Kidney (tissue), 22 donors: ENCODE data around the gene MRAP2. TPM values are rescaled to one million over a fixed set of nuclear protein-coding genes. Genes with fewer than 3 reads are reported as not detected.

Source experiments
- DNase-seq, 5 donors: peaks; one replicate each; pipeline ENCODE4 v3.0.0-alpha.2; 2013 to 2020
- FAIRE-seq: peaks from 2 replicates; lab custom pipeline; 2012; peaks lifted over from hg19 to GRCh38; lab: Jason Lieb, UNC
- H3K27ac ChIP-seq, 2 donors: one replicate each; pipeline ENCODE4 v1.7.0; 2013; ENCODE audit warnings: low read depth in 2 of 2, low read length in 2 of 2, inconsistent platforms in 1 of 2
- H3K27me3 ChIP-seq: one replicate; pipeline ENCODE4 v1.7.1; 2013; ENCODE audit warnings: low read length, inconsistent platforms; ENCODE audit not compliant: control insufficient read depth, insufficient read depth
- H3K36me3 ChIP-seq, 3 donors: one replicate each; pipeline versions ENCODE4 v1.7.0 to v1.7.1; 2013; ENCODE audit warnings: low read length in 3 of 3, control low read depth in 1 of 3, inconsistent platforms in 1 of 3; ENCODE audit not compliant: insufficient read depth in 3 of 3, control insufficient read depth in 2 of 3
- H3K4me1 ChIP-seq, 3 donors: one replicate each; pipeline versions ENCODE4 v1.7.0 to v1.7.1; 2013; ENCODE audit warnings: low read length in 3 of 3, inconsistent platforms in 1 of 3, low read depth in 1 of 3; ENCODE audit not compliant: control insufficient read depth in 2 of 3, insufficient read depth in 2 of 3
- H3K4me3 ChIP-seq, 3 donors: one replicate each; pipeline versions ENCODE4 v1.7.0 to v1.8.1; 2013; ENCODE audit warnings: low read length in 3 of 3, control low read depth in 1 of 3, inconsistent platforms in 1 of 3
- H3K9ac ChIP-seq, 3 donors: one replicate each; pipeline versions ENCODE4 v1.7.0 to v1.7.1; 2013; ENCODE audit warnings: low read length in 3 of 3, control low read depth in 1 of 3, inconsistent platforms in 1 of 3
- H3K9me3 ChIP-seq, 3 donors: one replicate each; pipeline versions ENCODE4 v1.7.0 to v1.7.1; 2013; ENCODE audit warnings: low read length in 3 of 3, control low read depth in 1 of 3, inconsistent platforms in 1 of 3; ENCODE audit not compliant: control insufficient read depth in 2 of 3, insufficient read depth in 1 of 3
- intact Hi-C: fragments of 100-400 bp; cut with DNase I; formaldehyde crosslinking; loops from one replicate; pipeline ENCODE4 v1.11.1; 2022
- long read RNA-seq, 10 donors: library from polyadenylated mRNA in 1 of 10; unstranded in 1 of 10; transcript quantifications; one replicate each; pipeline ENCODE4 v2.0.0 and lab custom pipeline, GENCODE V29; 2021 to 2026
- polyA plus RNA-seq: library from polyadenylated mRNA; stranded (reverse); fragments of 350-450 nt; fragmentation: Illumina TruSeq; extraction: RNeasy Lipid Tissue Mini Kit (QIAGEN cat#74804); gene quantifications from one replicate; pipeline ENCODE4 v1.2.3, GENCODE V29; 2014; ENCODE audit warnings: low read depth, low replicate concordance; ENCODE audit not compliant: insufficient read depth
- total RNA-seq: library from RNA; stranded (reverse); fragmentation: NEBNext Ultra II Directional; extraction: Animal tissue kit (Norgen Biotek cat#: 25700); gene quantifications from one replicate; pipeline ENCODE4 v1.2.1, GENCODE V29; 2021
- TF ChIP-seq, protein P1 (sequence below): IDR thresholded peaks from 3 replicates; pipeline ENCODE4 v1.5.1; 2012; ENCODE audit warnings: mild to moderate bottlenecking, moderate library complexity, borderline replicate concordance; ENCODE audit not compliant: insufficient read depth; ENCODE audit errors: extremely low read depth
- donor health status: control.
- donor health status: control.
- donor health status: control.
- donor health status: control.
- donor health status: control.
- donor health status: DM: yes; HTN: yes; CAD: no.
- donor health status: Normal renal cell carcinoma (clear cell type).

The MRAP2 gene, protein sequence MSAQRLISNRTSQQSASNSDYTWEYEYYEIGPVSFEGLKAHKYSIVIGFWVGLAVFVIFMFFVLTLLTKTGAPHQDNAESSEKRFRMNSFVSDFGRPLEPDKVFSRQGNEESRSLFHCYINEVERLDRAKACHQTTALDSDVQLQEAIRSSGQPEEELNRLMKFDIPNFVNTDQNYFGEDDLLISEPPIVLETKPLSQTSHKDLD
- total RNA-seq (5.0 TPM), polyA plus RNA-seq (4.2 TPM)
- long read RNA-seq, donor 1, partial matches to known transcripts, result 0 of 2 reads
- long read RNA-seq, donor 1, other reads (novel, unspliced or antisense), result 0 of 2 reads
- long read RNA-seq, donor 2, partial matches to known transcripts, result 0 of 1 reads
- long read RNA-seq, donor 2, other reads (novel, unspliced or antisense), result 0 of 1 reads
- long read RNA-seq, donor 3, result 0 reads
- long read RNA-seq, donor 4, result 0 reads
- long read RNA-seq, donor 5, result 0 reads
- long read RNA-seq, donor 6, result 0 reads
- long read RNA-seq, donor 7, transcript MRAP2-201 (4 exons, 2,153 nt), result major isoform, 5 of 6 reads
- long read RNA-seq, donor 7, partial matches to known transcripts, result 0 of 6 reads
- long read RNA-seq, donor 7, other reads (novel, unspliced or antisense), result 1 of 6 reads
- long read RNA-seq, donor 8, result 0 reads
- long read RNA-seq, donor 9, result 0 reads
- long read RNA-seq, donor 10, result 0 reads

DNA sequence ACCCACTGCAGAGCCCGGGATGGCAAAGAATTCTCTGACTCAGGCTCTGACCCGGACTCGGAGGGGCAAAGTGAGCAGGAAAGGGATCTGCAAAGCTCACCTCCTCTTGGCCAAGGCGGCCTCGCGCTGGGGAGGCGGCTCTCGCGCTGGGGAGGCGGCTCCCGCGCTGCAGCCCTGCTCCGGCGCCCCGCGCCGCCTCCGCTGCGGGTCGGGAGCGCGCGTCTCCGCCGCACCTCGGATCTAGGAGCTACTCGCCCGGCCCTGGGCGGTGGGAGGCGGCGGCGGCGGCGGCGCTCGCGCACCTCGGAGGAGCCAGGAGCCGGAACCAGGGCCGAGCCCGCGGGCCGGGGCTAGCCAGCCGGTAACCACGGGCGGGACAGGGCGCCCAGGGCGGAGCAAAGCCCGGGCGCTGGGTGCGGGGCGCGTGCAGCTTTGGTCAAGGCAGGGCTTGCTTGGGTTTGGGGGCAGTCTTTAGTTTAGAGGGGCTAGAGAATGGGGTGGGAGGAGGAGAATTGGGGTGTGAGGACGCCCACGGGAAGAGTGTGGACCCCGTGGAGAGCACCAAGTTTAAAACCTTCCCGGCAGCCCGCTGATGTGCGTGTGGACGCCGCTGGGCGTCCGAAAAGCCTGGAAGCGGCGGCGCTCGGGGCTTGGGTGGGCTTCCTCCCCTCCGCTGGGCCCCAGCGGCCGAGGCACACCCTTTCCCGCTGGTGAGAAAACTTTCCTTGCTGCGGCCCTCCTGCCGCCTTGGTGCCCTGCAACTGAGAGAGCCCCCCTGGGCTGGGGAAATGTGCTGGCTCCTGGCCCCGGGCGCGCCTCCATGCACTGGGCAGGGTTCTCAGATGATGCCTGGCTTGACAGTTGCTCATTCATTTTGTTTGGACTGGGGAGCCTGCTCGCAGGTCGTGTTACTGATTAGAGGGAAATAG lies at the start of gene MRAP2:
Gene MRAP2 (plus strand): TSS at position 250 of the 929 bp plus-strand sequence. CDS start 21,547 bp downstream, outside the sequence.
- H3K4me3 ChIP-seq, result peak within 1 kb of the TSS; percentile 44 to 61 (median 54)
- TF ChIP-seq, protein P1, sequence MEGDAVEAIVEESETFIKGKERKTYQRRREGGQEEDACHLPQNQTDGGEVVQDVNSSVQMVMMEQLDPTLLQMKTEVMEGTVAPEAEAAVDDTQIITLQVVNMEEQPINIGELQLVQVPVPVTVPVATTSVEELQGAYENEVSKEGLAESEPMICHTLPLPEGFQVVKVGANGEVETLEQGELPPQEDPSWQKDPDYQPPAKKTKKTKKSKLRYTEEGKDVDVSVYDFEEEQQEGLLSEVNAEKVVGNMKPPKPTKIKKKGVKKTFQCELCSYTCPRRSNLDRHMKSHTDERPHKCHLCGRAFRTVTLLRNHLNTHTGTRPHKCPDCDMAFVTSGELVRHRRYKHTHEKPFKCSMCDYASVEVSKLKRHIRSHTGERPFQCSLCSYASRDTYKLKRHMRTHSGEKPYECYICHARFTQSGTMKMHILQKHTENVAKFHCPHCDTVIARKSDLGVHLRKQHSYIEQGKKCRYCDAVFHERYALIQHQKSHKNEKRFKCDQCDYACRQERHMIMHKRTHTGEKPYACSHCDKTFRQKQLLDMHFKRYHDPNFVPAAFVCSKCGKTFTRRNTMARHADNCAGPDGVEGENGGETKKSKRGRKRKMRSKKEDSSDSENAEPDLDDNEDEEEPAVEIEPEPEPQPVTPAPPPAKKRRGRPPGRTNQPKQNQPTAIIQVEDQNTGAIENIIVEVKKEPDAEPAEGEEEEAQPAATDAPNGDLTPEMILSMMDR, result no peak
- no peaks in the 10 kb centered on the region for H3K27me3 ChIP-seq
- FAIRE-seq (no peak), DNase-seq (peak; percentile 59 to 79 (median 66))
- peaks cover 0 to 3% (median 0%) of the 10 kb centered on the region in 3 donors for H3K4me1 ChIP-seq
- no peaks in the 10 kb centered on the region for H3K36me3 ChIP-seq
- H3K27ac ChIP-seq, result no peak within 1 kb of the TSS
- peak within 1 kb of the TSS in 1 of 3 donors; percentile 22 for H3K9ac ChIP-seq
- intact Hi-C loops, result no loop called here
- H3K9me3 ChIP-seq, result no peaks in the 10 kb centered on the region

DNA sequence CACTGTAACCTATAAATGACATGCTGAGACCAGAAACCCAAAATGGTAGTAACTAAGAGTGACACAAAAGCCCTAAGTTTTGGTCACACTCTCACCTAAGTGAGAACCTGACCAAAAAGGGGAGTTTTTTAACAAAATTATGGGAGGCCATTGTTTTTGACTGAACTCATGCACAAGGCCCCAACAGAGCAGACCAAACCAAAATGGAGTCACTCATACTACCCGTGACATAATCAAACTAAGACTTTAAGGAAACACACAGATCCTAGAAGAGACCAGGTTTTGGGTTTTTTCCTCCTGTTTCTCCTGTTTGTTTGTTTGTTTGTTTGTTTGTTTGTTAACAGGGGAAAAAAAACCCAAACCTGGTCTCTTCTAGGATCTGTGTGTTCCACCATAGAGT lies 49.2 kb upstream of the MRAP2 start:
- Histone ChIP-seq H3K4me3 (no peak overlapping the region), H3K4me1 (no peaks in the 10 kb centered on the region), H3K27me3 (no peaks in the 10 kb centered on the region), H3K27ac (no peak overlapping the region), H3K9ac (no peak overlapping the region), H3K9me3 (no peaks in the 10 kb centered on the region), H3K36me3 (no peaks in the 10 kb centered on the region)
- FAIRE-seq, result no peak
- intact Hi-C loops, result no loop called here
- DNase-seq, result no peak
- TF ChIP-seq, protein P1, result no peak

DNA sequence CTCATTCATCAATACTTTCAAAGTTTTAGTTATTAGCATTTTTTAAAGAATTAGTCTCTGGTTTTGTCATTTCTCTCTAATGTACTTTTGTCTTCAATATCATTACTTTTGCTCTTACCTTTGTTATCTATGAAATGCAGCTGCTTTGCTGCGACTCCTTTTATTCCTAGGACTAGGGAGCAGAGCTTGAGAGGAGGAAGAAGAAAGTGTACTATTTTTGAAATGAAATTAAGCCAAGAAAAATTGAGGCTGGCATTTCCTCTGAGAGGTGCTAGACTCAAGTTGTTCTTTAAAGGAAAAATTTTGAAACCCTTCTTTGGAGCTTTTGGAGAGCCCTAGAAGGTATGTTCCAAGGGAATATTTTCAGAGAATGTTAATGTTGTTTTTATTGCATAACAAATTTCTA lies 48.3 kb upstream of the MRAP2 start:
- DNase-seq, result no peak
- H3K9me3 ChIP-seq, result no peaks in the 10 kb centered on the region
- H3K27ac ChIP-seq, result no peak overlapping the region
- H3K4me1 ChIP-seq, result no peaks in the 10 kb centered on the region
- H3K9ac ChIP-seq, result no peak overlapping the region
- no peak overlapping the region for H3K4me3 ChIP-seq
- FAIRE-seq, result no peak
- H3K36me3 ChIP-seq, result no peaks in the 10 kb centered on the region
- intact Hi-C loops, result no loop called here
- no peaks in the 10 kb centered on the region for H3K27me3 ChIP-seq
- TF ChIP-seq, protein P1, result no peak
